HL-60/S4 (cell line): ENCODE results near the gene KIF5C.

Experiments
- in situ Hi-C: fragments of 300-500 bp; cut with MboI; formaldehyde crosslinking; loops from 2 replicates; pipeline ENCODE4 v1.14.3; 2022; ENCODE audit warnings: low sequenced_read_pairs

Gene KIF5C

GRCh38 chr2:149034406-149034805, 159.4 kb downstream of the KIF5C start:
- in situ Hi-C loops, result loop anchor here (25.0 kb wide), 1 partner anchor 278 kb away; no protein-coding TSS in a partner anchor

GRCh38 chr2:149036507-149037293, 161.7 kb downstream of the KIF5C start:
- in situ Hi-C loops, result loop anchor here (25.0 kb wide), 1 partner anchor 276 kb away; no protein-coding TSS in a partner anchor

DNA sequence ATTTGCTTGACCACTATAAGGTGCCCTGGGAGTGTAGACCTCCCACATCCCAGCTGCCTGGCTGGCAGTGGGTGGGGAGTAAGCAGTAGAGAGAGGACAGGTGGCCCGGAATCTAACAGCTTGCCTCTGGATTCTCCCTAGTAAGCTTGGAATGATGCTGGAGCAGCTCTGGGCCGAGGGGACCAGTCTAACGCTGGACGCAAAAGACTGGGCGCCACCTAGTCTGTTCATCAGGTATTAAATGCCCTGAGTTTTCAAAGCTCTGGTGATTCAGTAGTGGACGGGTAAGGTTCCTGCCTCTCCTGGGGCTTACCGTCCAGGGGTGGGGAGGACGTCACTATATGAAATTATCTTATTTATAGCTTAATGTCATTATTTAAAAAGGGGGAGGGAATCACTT, 162.8 kb downstream of the KIF5C start:
- in situ Hi-C loops, result loop anchor here (25.0 kb wide), 1 partner anchor 274 kb away; no protein-coding TSS in a partner anchor

GRCh38 chr2:149038442-149039212, 163.6 kb downstream of the KIF5C start, which contains the start of gene LYPD6B:
Gene LYPD6B, plus strand, starts transcription at chr2:149038699. Its CDS starts 92,250 bp downstream, at chr2:149130949.
- in situ Hi-C loops, result loop anchor here (25.0 kb wide), 1 partner anchor 274 kb away; no protein-coding TSS in a partner anchor

- in situ Hi-C loops, result loop anchor here (25.0 kb wide), 1 partner anchor 273 kb away; no protein-coding TSS in a partner anchor
Measured at GRCh38 chr2:149039213-149039724, 164.2 kb downstream of the KIF5C start.

- in situ Hi-C loops, result loop anchor here (25.0 kb wide), 1 partner anchor 272 kb away; no protein-coding TSS in a partner anchor
Measured at GRCh38 chr2:149040451-149040850, 165.4 kb downstream of the KIF5C start.

- in situ Hi-C loops, result loop anchor here (25.0 kb wide), 1 partner anchor 271 kb away; no protein-coding TSS in a partner anchor
Measured at GRCh38 chr2:149041482-149041881, 166.5 kb downstream of the KIF5C start.

DNA sequence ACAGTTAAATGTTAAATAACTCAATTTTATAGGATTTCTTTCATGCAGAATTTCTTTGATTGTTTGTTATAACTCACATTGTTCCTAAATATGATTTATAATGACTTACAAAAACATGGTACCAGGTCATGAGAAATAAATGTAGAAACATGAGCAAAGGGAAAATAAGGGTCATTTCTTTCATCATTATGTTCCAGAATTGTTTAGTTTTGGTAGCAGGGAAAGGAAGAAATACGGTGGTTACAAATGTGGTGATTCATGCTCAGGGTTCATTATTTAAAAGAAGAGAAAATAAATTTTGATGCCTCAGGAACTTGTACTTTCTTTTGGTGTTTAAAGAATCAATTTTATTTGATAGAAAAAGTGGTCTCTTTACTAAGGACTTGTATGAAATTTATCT, 167.9 kb downstream of the KIF5C start:
- in situ Hi-C loops, result loop anchor here (25.0 kb wide), 1 partner anchor 269 kb away; no protein-coding TSS in a partner anchor

DNA sequence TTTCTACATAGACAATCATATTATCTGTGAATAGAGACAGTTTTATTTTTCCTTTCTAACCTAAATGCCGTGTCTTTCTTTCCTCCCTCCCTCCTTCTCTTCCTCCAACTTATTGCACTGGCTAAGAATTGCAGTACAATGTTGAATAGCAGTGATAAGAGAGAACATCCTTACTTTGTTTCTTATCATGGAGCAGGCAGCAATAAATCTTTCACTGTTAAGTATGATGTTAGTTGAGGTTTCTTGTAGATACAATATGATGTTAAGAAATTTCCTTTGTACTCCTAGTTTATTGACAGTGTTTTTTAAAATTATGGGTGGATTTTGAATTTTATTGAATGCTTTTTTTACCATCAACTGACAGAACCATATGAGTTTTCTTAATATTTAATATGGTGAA, 169.5 kb downstream of the KIF5C start:
- in situ Hi-C loops, result loop anchor here (25.0 kb wide), 1 partner anchor 268 kb away; no protein-coding TSS in a partner anchor

DNA sequence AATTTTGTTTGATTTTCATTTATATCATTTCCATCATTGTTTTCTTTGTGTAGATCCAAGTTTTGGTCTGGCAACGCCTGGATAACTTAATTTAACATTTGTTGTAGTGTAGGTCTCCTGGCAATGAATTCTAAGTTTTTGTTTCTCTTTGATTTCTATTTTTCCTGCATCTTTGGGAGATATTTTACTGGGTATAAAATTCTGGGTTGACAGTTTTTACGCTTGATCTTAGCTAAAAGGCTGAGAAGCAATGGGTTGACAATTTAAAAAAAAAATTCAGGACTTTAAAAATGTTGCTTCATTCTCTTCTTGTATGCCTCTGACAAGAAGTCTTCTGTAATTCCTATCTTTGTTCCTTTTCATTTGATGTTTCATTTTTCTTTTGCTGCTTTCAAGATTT, 172.1 kb downstream of the KIF5C start:
- in situ Hi-C loops, result loop anchor here (25.0 kb wide), 1 partner anchor 265 kb away; no protein-coding TSS in a partner anchor

GRCh38 chr2:149049142-149049541, 174.1 kb downstream of the KIF5C start:
- in situ Hi-C loops, result loop anchor here (25.0 kb wide), 1 partner anchor 263 kb away; no protein-coding TSS in a partner anchor

DNA sequence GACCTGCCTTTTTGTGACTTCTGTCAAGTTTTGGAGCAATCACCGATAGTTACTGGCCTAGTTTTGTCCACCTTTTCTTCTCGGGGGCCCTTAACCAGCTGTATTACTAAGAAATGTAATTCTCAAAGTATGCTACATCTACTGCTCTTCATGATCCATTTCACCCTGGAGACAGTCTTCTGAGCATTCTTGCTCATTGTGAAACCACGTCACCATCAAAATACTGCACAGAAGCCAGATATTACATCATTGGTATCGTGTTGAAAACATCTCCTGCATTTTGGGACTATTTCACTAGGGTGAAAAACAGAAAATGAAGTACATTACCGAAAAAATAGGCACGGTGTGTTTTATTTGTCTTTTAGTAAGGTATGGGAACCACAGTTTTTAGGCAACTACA, 175.2 kb downstream of the KIF5C start:
- in situ Hi-C loops, result no loop called here

- in situ Hi-C loops, result no loop called here
Measured at GRCh38 chr2:149055751-149056150, 180.7 kb downstream of the KIF5C start.

DNA sequence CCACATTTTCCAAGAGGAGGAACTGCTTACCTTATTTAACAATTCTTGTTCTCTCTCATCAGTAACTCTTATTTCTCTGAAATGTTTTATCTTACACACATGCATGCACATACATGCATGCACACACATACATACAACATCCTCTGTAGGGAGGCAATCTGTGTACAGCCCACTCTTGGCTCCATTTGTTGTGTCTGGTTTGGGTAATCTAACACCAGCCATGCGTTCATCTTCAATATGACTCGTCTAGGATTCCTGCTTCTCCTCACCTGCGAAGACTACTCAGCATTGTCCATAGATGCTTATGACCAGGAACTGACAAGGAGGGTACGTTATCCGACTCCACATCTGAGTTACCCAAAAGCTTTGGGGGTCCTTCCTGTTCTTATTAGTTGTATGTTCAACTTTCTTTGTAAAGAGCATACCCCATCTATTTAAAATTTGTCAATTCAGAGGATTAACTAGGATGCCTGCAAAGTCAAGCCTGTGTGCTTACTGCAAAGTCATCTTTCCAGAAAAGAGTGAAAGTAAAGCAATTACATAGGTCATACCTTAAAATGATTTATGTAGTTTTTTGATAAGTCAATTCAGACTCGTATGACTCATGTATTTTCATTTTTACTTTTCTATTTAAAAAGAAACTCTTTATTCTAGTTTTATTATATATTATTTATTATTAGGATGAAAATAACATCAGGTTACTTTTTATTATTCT, 181.7 kb downstream of the KIF5C start:
- in situ Hi-C loops, result no loop called here

- in situ Hi-C loops, result no loop called here
Measured at GRCh38 chr2:149057401-149057800, 182.4 kb downstream of the KIF5C start.

GRCh38 chr2:149058936-149059335, 183.9 kb downstream of the KIF5C start:
- in situ Hi-C loops, result no loop called here

DNA sequence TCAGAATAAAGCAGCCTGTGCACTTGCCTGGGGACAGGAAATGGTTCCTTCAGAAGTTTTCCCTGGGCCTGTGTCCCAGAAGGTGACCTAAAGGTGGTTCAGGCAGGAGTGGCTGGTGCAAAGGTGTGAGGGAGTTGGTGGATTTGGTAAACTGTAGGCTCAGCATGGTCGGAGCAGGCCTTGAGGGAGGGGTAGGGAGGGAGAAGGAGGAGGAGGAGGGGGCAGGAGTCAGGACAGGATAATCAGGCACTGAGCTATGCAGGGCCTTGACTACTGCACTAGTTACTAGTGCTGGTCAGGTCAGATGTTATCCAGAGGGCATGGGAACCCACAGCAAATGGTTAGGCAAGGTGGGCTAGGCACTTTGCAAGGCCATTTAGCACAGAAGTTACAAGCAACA, 184.8 kb downstream of the KIF5C start:
- in situ Hi-C loops, result no loop called here

DNA sequence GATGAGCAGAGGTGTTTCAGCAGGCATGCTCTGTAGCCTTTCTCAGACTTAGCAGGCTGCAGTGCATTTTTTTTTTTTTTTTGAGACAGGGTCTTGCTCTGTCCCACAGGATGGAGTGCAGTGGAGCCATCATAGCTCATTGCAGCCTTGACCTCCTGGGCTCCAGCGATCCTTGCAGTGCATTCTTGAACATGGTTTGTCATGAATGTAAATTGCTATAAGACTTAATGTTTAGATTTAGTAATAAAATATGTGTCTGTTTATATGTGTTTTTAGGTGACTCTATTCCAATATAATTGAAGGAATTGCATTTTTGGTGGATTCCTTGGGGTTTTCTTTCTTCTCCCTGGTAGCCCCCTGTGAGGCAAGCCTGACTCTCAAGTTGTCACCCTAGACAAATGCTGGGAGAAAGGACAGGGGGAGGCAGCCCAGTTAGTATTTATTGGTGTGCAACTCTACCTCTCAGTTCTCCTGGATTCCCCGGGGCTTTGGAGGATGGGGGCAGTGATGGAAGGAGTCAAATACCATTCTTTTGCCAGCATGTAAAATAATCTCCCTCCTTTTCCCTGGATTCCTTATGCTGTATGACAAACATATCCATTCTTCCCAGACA, 186.2 kb downstream of the KIF5C start:
- in situ Hi-C loops, result no loop called here

DNA sequence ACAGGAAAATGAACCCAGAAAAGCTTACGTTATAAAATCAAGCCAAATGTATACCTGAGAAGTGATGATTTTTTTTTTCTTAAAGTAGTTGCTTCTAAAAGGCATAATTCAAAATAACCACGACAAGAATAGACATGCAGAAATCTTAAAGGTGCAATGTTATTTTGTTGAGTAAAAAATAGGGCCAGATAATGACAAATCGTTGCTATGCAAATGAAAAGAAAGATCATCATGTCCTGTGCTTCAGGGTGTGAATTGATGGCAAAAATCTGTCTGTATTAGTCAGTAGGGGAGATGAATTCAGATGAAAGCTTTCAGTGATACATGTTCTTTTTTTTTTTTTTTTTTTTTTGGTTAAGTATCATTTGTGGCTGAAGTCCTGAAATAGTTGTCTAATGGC, 187.5 kb downstream of the KIF5C start:
- in situ Hi-C loops, result no loop called here

GRCh38 chr2:149063177-149063576, 188.2 kb downstream of the KIF5C start:
- in situ Hi-C loops, result no loop called here
